NCI-H146 treated with DMSO at 0.1 percent for 48 hours (cell line): Measurements from ENCODE around the gene OPCML.

ENCODE experiments used
- DNase-seq: peaks from one replicate; lab custom pipeline; 2025; ENCODE audit not compliant: unreplicated experiment; lab: John Stamatoyannopoulos, UW

Gene OPCML

GRCh38 chr11:132910011-132910760 is 622.1 kb downstream of the OPCML start:
- DNase-seq, result no peak

- DNase-seq, result no peak
Measured at GRCh38 chr11:132909021-132909606, 623.2 kb downstream of the OPCML start.

- no peak for DNase-seq
Measured at GRCh38 chr11:132908414-132908810, 623.9 kb downstream of the OPCML start.

GRCh38 chr11:132907651-132908413 is 624.5 kb downstream of the OPCML start:
- no peak for DNase-seq

GRCh38 chr11:132904607-132905006 is 627.7 kb downstream of the OPCML start:
- no peak for DNase-seq

- DNase-seq, result no peak
Measured at GRCh38 chr11:132904091-132904490, 628.2 kb downstream of the OPCML start.

GRCh38 chr11:132901638-132902471 is 630.4 kb downstream of the OPCML start:
- DNase-seq, result no peak

GRCh38 chr11:132898676-132899075 is 633.6 kb downstream of the OPCML start:
- DNase-seq, result no peak

GRCh38 chr11:132898021-132898420 is 634.3 kb downstream of the OPCML start:
- no peak for DNase-seq

- no peak for DNase-seq
Measured at GRCh38 chr11:132895340-132895739, 637.0 kb downstream of the OPCML start.

GRCh38 chr11:132894606-132895005 is 637.7 kb downstream of the OPCML start:
- DNase-seq, result no peak

- no peak for DNase-seq
Measured at GRCh38 chr11:132892876-132893275, 639.4 kb downstream of the OPCML start.

- no peak for DNase-seq
Measured at GRCh38 chr11:132888226-132888625, 644.1 kb downstream of the OPCML start.

GRCh38 chr11:132886335-132886734 is 646.0 kb downstream of the OPCML start:
- no peak for DNase-seq

GRCh38 chr11:132883241-132883640 is 649.1 kb downstream of the OPCML start:
- no peak for DNase-seq

- DNase-seq, result no peak
Measured at GRCh38 chr11:132881622-132882021, 650.7 kb downstream of the OPCML start.

GRCh38 chr11:132878111-132878510 is 654.2 kb downstream of the OPCML start:
- DNase-seq, result no peak

- no peak for DNase-seq
Measured at GRCh38 chr11:132876705-132877104, 655.6 kb downstream of the OPCML start.

GRCh38 chr11:132876239-132876638 is 656.1 kb downstream of the OPCML start:
- no peak for DNase-seq

GRCh38 chr11:132874638-132875037 is 657.7 kb downstream of the OPCML start:
- no peak for DNase-seq

- no peak for DNase-seq
Measured at GRCh38 chr11:132873841-132874240, 658.5 kb downstream of the OPCML start.
